Measurements from ENCODE around the gene SWT1.

SWT1 gene

DNA sequence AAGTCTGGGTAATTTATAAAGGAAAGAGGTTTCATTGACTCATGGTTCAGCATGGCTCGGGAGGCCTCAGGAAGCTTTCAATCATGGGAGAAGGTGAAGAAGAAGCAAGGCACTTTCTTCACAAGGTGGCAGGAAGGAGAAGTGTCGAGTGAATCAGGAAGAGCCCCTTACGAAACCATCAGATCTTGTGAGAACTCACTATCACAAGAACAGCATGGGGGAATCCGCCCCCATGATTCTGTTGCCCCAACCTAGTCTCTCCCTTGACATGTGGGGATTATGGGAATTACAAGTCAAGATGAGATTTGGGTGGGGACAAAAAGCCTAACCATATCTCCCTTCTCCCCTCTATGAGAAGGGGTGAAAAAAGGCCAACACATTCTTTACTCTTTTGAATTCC, 171.3 kb downstream of the SWT1 start:
- no peak for DNase-seq

DNA sequence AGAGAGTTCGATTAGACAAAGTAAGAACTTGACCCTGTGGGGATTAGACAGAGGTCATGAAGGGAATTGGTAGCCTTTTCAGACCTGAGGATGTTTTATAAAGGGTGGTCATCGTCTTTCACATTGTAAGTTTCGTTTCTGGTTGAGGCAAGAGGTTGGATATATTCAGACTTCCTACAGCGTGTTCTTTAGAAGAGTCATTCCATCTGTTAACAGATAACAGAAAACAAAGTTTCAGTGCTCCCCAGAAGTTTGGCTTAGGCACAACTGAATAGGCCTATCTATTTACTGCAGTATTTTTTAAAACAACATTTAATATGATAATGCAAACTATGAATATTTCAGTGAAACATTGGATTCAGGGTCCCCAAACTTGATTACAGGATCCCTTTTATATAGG, 177.2 kb downstream of the SWT1 start:
- DNase-seq: no peak

DNA sequence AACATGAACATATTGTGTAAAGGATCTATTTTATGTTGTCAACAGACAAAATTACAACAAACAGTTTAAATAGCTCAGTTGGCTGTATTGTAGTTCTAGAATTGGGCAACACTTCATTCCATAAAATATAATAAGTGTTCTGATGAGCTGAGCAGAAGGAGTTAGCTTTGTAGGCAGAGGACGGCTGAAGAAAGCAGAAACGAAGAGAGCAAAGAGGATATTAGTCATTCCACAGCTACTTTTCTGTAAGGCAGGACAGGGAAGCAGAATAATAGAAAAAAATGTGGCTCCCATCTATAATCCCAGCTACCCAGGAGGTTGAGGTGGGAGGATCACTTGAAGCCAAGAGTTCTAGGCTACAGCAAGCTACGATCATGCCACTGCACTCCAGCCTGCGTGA, 180.3 kb downstream of the SWT1 start:
- DNase-seq: no peak

DNA sequence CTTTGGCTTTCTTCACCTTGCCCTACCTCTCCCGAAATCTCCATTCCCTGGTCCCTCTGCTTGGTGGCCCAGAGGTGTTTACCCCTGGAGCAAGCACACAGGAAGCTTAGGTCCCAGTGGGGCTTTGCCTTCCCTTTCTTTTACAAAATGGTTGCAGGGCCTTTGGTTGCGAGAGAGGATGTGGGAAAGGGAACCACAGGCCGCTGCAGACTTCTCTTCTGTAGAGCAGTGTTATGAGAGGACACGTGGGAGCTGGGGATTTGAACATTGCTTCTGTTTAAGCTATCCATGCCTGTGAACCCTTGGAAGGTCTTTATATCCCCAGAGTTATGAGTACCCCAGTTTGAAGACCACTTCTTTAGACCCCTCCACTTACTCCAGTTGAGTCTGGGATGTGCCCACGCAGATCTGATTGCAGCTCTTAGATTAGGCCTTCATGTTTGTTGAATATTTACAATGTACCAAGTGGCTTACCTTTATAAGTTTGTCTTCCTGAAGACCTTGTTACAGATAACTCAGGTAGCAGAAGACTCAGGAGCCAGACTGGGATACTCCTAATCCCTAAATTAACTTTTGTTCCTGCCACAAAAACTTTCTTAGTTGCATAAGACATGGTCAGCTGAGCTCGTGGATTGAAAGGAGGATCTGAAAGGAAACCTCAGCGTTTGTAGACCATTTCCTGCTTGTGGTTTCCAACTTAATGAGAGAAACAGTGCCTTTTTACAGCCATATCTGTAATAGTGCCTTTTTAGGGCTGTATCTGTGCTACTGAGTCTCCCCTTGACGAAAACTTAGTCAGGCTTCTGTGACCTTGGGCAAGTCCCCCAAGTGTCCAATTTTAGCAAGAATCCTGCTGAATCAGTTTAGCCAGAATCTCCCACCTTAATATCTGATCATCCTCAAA, 182.0 kb downstream of the SWT1 start:
- DNase-seq: no peak

DNA sequence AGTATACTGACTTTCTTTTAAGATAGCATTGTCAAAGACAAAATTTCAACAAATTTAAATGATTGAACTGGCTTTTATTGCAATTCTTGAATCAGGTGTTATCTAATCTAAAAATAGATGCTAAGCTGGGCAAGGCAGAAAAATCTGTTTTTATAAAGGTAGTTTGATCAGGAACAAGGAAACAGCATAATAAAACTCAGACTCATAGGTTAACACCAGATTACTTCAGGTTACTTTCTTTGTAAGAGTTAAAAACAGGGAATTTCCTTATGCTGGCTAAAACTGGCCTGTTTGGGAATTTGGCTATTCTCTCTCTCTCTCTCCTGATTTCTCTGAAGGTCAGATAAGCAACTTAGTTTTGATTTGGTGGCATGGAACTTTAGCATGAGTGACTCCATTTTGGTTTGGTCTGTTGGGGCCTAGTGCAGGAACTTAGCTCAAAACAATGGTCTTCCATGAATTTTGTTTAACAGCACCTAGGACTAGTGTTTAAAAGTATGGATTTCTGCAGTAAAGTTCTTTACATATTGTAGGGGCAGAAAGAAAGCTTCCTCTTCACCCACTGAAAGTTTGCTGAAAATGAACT, 184.3 kb downstream of the SWT1 start:
- no peak for DNase-seq

Data from NCI-H2081 (cell line).